Neural cell (in vitro differentiated cells): ENCODE measurements around the gene DEK. TPM values are rescaled to one million over a fixed set of nuclear protein-coding genes. Genes with fewer than 3 reads are reported as not detected.
"Not testable (repeated sequence)": the region's sequence is repeated elsewhere in the genome, so short reads cannot be mapped to it uniquely, and the experiment has no call there.

Experiments used
- H2AFZ ChIP-seq: fragments of 200-600, 300-800 bp; sonication (generic), shearing (Covaris generic); 2 replicates; pipeline ENCODE4 v1.6.0; 2014; ENCODE audit warnings: low read depth, mild to moderate bottlenecking, antibody characterized with exemption, low read length, moderate library complexity
- H3F3A ChIP-seq: fragments of 200-600 bp; shearing (Covaris generic); 2 replicates; pipeline ENCODE4 v1.6.1; 2016; ENCODE audit warnings: mild to moderate bottlenecking, moderate library complexity, mixed read lengths, antibody characterized with exemption, low read length; ENCODE audit not compliant: insufficient read depth, poor library complexity, severe bottlenecking
- H3K27ac ChIP-seq: fragments of 200-600, 300-800 bp; sonication (generic), shearing (Covaris generic); 2 replicates; pipeline ENCODE4 v1.5.1; 2014; ENCODE audit warnings: mild to moderate bottlenecking, low read length, moderate library complexity
- H3K27me3 ChIP-seq: fragments of 300-800, 200-600 bp; sonication (generic), shearing (Covaris generic); 2 replicates; pipeline ENCODE4 v1.6.0; 2014; ENCODE audit warnings: mild to moderate bottlenecking, low read depth, low read length, moderate library complexity; ENCODE audit not compliant: insufficient read depth
- H3K36me3 ChIP-seq: fragments of 300-800, 200-600 bp; sonication (generic), shearing (Covaris generic); 2 replicates; pipeline ENCODE4 v1.5.1; 2014; ENCODE audit warnings: mild to moderate bottlenecking, antibody characterized with exemption, low read length, moderate library complexity; ENCODE audit not compliant: insufficient read depth
- H3K4me2 ChIP-seq: fragments of 300-800, 200-600 bp; sonication (generic), shearing (Covaris generic); 2 replicates; pipeline ENCODE4 v1.6.0; 2014; ENCODE audit warnings: mild to moderate bottlenecking, low read length
- H3K4me3 ChIP-seq: fragments of 300-800, 200-600 bp; sonication (generic), shearing (Covaris generic); 2 replicates; pipeline ENCODE4 v1.5.1; 2014; ENCODE audit warnings: mild to moderate bottlenecking, low read length, moderate library complexity
- H3K79me2 ChIP-seq: fragments of 200-600 bp; shearing (Covaris generic); replicated peaks from 2 replicates; pipeline ENCODE4 v1.6.0; 2014; ENCODE audit warnings: mild to moderate bottlenecking, low read length, moderate library complexity; ENCODE audit not compliant: insufficient read depth
- H3K9ac ChIP-seq: fragments of 300-800, 200-600 bp; sonication (generic), shearing (Covaris generic); 2 replicates; pipeline ENCODE4 v1.6.1; 2016; ENCODE audit warnings: mild to moderate bottlenecking, low read length, mixed read lengths
- H3K9me2 ChIP-seq: fragments of 200-600 bp; shearing (Covaris generic); 2 replicates; pipeline ENCODE4 v1.6.1; 2016; ENCODE audit warnings: mild to moderate bottlenecking, low read length, mixed read lengths; ENCODE audit not compliant: insufficient read depth
- H3K9me3 ChIP-seq: fragments of 200-600, 300-800 bp; sonication (generic), shearing (Covaris generic); 2 replicates; pipeline ENCODE4 v1.6.1; 2016; ENCODE audit warnings: mild to moderate bottlenecking, mixed run types, low read length, moderate library complexity, mixed read lengths
- H4K20me1 ChIP-seq: fragments of 200-600 bp; shearing (Covaris generic); 2 replicates; pipeline ENCODE4 v1.6.1; 2016; ENCODE audit warnings: mild to moderate bottlenecking, mixed run types; ENCODE audit not compliant: insufficient read depth
- EP300 ChIP-seq: fragments of 450-650 bp; conservative IDR thresholded peaks from 2 replicates; pipeline ENCODE4 v1.6.1; 2014; ENCODE audit warnings: antibody characterized with exemption, mild to moderate bottlenecking, moderate library complexity; ENCODE audit not compliant: poor library complexity, severe bottlenecking
- EZH2 ChIP-seq: fragments of 200-600, 300-800 bp; shearing (Covaris generic), sonication (generic); IDR thresholded peaks from 2 replicates; pipeline ENCODE4 v1.6.1; 2014; ENCODE audit warnings: antibody characterized with exemption, low read length, borderline replicate concordance, mild to moderate bottlenecking; ENCODE audit not compliant: insufficient read depth, poor library complexity, severe bottlenecking
- MXI1 ChIP-seq: fragments of 450-650 bp; conservative IDR thresholded peaks from 2 replicates; pipeline ENCODE4 v1.6.1; 2014; ENCODE audit warnings: antibody characterized with exemption, mild to moderate bottlenecking; ENCODE audit not compliant: poor library complexity, severe bottlenecking
- POLR2AphosphoS5 ChIP-seq: IDR thresholded peaks from 2 replicates; pipeline ENCODE4 v1.6.1; 2012
- RAD21 ChIP-seq: fragments of 450-650 bp; conservative IDR thresholded peaks from 2 replicates; pipeline ENCODE4 v1.6.1; 2014; ENCODE audit warnings: antibody characterized with exemption, mild to moderate bottlenecking, moderate library complexity
- SMC3 ChIP-seq: fragments of 450-650 bp; conservative IDR thresholded peaks from 2 replicates; pipeline ENCODE4 v1.6.1; 2014; ENCODE audit warnings: antibody characterized with exemption, mild to moderate bottlenecking, moderate library complexity; ENCODE audit not compliant: poor library complexity
- TAF1 ChIP-seq: IDR thresholded peaks from 2 replicates; pipeline ENCODE4 v1.6.1; 2012; ENCODE audit warnings: low read depth
- polyA plus RNA-seq: library from polyadenylated mRNA; depleted of rRNA; stranded (reverse); fragments of >200 nt; gene quantifications from 2 replicates; pipeline ENCODE4 v1.2.3, GENCODE V29; 2014
- TF ChIP-seq, protein P1 (sequence below): fragments of 450-650 bp; IDR thresholded peaks from 2 replicates; pipeline ENCODE4 v1.5.1; 2014; ENCODE audit warnings: antibody characterized with exemption, mild to moderate bottlenecking, moderate library complexity; ENCODE audit not compliant: poor library complexity, severe bottlenecking
- TF ChIP-seq, protein P2 (sequence below): IDR thresholded peaks from 2 replicates; pipeline ENCODE4 v1.6.1; 2012; ENCODE audit warnings: borderline replicate concordance

The DEK gene
- polyA plus RNA-seq, 1 donor from 2014 or later: 94.3 TPM

DNA sequence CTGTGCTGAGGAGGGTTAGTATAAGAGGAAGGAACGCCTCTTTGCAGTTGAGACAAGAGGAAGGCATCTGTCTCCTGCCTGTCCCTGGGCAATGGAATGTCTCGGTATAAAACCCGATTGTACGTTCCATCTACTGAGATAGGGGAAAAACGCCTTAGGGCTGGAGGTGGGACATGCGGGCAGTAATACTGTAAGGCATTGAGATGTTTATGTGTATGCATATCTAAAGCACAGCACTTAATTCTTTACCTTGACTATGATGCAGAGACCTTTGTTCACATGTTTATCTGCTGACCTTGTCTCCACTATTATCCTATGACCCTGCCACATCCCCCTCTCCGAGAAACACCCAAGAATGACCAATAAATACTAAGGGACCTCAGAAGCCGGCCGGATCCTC lies 37.2 kb downstream of the DEK start:
- H3K79me2 ChIP-seq, H3K9me2 ChIP-seq, H3K4me2 ChIP-seq, H3F3A ChIP-seq, H4K20me1 ChIP-seq, H3K4me3 ChIP-seq, H3K9me3 ChIP-seq, H3K9ac ChIP-seq, H2AFZ ChIP-seq, H3K27ac ChIP-seq, H3K27me3 ChIP-seq: not testable (repeated sequence)
- peaks cover 15% of the 10 kb centered on the region for H3K36me3 ChIP-seq

DNA sequence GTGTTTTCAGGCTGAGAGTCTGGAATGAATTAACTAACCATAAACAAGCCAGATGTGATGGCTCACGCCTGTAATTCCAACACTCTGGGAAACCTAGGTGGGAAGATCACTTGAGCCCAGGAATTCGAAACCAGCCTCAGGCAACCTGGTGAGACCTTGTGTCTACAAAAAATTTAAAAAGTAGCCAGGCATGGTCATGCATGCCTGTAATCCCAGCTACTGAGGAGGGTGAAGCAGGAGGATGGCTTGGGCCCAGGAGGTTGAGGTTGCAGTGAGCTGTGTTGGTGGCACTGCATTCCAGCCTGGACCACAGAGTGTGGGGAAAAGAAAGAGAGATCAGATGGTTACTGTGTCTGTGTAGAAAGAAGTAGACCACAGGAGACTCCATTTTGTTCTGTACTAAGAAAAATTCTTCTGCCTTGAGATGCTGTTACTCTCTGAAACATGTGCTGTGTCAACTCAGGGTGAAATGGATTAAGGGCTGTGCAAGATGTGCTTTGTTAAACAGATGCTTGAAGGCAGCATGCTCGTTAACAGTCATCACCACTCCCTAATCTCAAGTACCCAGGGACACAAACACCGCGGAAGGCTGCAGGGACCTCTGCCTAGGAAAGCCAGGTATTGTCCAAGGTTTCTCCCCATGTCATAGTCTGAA lies 37.8 kb downstream of the DEK start:
- peaks cover 15% of the 10 kb centered on the region for H3K36me3 ChIP-seq
- H3K27me3 ChIP-seq, H3K79me2 ChIP-seq: not testable (repeated sequence)

DNA sequence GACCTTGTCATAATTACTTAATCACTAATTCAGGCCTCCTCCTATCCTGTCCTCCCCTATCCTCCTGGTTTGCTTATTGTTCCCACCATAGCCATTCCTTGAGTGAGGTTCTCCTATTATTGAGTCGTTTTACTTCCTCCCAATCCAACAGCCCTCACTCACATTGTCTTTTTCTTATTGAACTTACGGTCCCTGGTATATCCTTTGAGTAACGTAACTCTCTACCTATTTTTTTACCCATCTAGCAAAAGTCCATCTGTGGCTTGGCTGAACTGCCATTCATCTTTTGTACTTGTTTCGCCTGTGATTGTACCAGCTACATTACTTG lies 43.1 kb downstream of the DEK start:
- no peak overlapping the region for H3K9ac ChIP-seq
- H3K9me3 ChIP-seq: no peaks in the 10 kb centered on the region
- H3K36me3 ChIP-seq: peaks cover 15% of the 10 kb centered on the region
- H3K9me2 ChIP-seq: no peaks in the 10 kb centered on the region
- TF ChIP-seq, protein P1, sequence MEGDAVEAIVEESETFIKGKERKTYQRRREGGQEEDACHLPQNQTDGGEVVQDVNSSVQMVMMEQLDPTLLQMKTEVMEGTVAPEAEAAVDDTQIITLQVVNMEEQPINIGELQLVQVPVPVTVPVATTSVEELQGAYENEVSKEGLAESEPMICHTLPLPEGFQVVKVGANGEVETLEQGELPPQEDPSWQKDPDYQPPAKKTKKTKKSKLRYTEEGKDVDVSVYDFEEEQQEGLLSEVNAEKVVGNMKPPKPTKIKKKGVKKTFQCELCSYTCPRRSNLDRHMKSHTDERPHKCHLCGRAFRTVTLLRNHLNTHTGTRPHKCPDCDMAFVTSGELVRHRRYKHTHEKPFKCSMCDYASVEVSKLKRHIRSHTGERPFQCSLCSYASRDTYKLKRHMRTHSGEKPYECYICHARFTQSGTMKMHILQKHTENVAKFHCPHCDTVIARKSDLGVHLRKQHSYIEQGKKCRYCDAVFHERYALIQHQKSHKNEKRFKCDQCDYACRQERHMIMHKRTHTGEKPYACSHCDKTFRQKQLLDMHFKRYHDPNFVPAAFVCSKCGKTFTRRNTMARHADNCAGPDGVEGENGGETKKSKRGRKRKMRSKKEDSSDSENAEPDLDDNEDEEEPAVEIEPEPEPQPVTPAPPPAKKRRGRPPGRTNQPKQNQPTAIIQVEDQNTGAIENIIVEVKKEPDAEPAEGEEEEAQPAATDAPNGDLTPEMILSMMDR: no peak
- no peak for TF ChIP-seq TAF1
- no peak for TF ChIP-seq SMC3
- no peak for TF ChIP-seq RAD21
- TF ChIP-seq, protein P2, sequence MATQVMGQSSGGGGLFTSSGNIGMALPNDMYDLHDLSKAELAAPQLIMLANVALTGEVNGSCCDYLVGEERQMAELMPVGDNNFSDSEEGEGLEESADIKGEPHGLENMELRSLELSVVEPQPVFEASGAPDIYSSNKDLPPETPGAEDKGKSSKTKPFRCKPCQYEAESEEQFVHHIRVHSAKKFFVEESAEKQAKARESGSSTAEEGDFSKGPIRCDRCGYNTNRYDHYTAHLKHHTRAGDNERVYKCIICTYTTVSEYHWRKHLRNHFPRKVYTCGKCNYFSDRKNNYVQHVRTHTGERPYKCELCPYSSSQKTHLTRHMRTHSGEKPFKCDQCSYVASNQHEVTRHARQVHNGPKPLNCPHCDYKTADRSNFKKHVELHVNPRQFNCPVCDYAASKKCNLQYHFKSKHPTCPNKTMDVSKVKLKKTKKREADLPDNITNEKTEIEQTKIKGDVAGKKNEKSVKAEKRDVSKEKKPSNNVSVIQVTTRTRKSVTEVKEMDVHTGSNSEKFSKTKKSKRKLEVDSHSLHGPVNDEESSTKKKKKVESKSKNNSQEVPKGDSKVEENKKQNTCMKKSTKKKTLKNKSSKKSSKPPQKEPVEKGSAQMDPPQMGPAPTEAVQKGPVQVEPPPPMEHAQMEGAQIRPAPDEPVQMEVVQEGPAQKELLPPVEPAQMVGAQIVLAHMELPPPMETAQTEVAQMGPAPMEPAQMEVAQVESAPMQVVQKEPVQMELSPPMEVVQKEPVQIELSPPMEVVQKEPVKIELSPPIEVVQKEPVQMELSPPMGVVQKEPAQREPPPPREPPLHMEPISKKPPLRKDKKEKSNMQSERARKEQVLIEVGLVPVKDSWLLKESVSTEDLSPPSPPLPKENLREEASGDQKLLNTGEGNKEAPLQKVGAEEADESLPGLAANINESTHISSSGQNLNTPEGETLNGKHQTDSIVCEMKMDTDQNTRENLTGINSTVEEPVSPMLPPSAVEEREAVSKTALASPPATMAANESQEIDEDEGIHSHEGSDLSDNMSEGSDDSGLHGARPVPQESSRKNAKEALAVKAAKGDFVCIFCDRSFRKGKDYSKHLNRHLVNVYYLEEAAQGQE: no peak
- no peak for TF ChIP-seq MXI1
- no peak for TF ChIP-seq EZH2
- TF ChIP-seq EP300: no peak
- TF ChIP-seq POLR2AphosphoS5: no peak
- H3K4me3 ChIP-seq: no peak overlapping the region
- H3K27me3 ChIP-seq: no peaks in the 10 kb centered on the region
- no peaks in the 10 kb centered on the region for H4K20me1 ChIP-seq
- no peaks in the 10 kb centered on the region for H3K79me2 ChIP-seq
- H3F3A ChIP-seq: no peaks in the 10 kb centered on the region
- H3K4me2 ChIP-seq: no peak overlapping the region
- no peak overlapping the region for H2AFZ ChIP-seq
- H3K27ac ChIP-seq: no peak overlapping the region

More for the DNA sequence above, 37.8 kb downstream of the DEK start:
- H3K9me3 ChIP-seq, H3K27ac ChIP-seq, H2AFZ ChIP-seq, H4K20me1 ChIP-seq, H3K4me3 ChIP-seq, H3K9ac ChIP-seq, H3F3A ChIP-seq, H3K9me2 ChIP-seq, H3K4me2 ChIP-seq: not testable (repeated sequence)
